Adrenal gland (tissue), 5 donors: ENCODE measurements around the gene RAMP3.

Experiments used
- POLR2A ChIP-seq, 2 donors: fragments of 450-650 bp; IDR thresholded peaks; one replicate each; pipeline ENCODE4 v1.6.1; 2017; ENCODE audit warnings: antibody characterized with exemption in 2 of 2, mild to moderate bottlenecking in 2 of 2, moderate library complexity in 1 of 2
- TF ChIP-seq, protein P1 (sequence below), 6 experiments: fragments of 450-650 bp in 4 of 6; fragments of 200-600 bp in 2 of 6; sonication (generic) in 1 of 6; IDR thresholded peaks; 1 replicate in 5 of 6; 2 replicates in 1 of 6; pipeline versions ENCODE4 v1.5.1 to v1.8.0; 2016 to 2021; ENCODE audit warnings: antibody characterized with exemption in 6 of 6, mild to moderate bottlenecking in 2 of 6, moderate library complexity in 1 of 6
- donor health status: DM: no; HTN: no; CAD: no.

DNA sequence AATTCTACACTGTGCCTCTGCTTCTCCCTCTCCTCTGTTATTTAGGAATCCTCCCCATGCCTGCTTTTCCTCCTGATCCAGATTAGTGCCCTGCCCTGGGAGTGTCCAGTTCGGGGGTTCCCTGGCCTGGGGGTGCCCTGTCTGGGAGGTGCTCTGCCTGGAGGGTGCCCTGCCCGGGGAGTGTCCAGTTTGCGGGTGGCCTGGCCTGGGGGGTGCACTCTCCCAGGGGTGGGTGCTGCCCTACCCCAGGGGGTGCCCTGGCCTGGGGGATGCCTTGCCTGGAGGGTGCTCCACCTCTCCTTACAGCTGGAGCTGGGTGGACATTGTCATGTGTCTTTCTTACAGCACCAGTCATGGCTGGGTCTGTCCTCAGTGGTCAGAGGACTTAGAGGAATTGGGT is 20.2 kb downstream of the RAMP3 start:
- TF ChIP-seq, protein P1, sequence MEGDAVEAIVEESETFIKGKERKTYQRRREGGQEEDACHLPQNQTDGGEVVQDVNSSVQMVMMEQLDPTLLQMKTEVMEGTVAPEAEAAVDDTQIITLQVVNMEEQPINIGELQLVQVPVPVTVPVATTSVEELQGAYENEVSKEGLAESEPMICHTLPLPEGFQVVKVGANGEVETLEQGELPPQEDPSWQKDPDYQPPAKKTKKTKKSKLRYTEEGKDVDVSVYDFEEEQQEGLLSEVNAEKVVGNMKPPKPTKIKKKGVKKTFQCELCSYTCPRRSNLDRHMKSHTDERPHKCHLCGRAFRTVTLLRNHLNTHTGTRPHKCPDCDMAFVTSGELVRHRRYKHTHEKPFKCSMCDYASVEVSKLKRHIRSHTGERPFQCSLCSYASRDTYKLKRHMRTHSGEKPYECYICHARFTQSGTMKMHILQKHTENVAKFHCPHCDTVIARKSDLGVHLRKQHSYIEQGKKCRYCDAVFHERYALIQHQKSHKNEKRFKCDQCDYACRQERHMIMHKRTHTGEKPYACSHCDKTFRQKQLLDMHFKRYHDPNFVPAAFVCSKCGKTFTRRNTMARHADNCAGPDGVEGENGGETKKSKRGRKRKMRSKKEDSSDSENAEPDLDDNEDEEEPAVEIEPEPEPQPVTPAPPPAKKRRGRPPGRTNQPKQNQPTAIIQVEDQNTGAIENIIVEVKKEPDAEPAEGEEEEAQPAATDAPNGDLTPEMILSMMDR (IDR thresholded peaks at IDR 0.05) = no peak
- no peak for TF ChIP-seq POLR2A (IDR thresholded peaks at IDR 0.05)
